ENCODE data around the gene FCGR3A. TPM values are rescaled to one million over a fixed set of nuclear protein-coding genes. Genes with fewer than 3 reads are reported as not detected.
"Not testable (repeated sequence)": the region's sequence is repeated elsewhere in the genome, so short reads cannot be mapped to it uniquely, and the experiment has no call there.

The FCGR3A gene
- total RNA-seq, 2 experiments from 2014 or later: 1.9 to 2.3 TPM

DNA sequence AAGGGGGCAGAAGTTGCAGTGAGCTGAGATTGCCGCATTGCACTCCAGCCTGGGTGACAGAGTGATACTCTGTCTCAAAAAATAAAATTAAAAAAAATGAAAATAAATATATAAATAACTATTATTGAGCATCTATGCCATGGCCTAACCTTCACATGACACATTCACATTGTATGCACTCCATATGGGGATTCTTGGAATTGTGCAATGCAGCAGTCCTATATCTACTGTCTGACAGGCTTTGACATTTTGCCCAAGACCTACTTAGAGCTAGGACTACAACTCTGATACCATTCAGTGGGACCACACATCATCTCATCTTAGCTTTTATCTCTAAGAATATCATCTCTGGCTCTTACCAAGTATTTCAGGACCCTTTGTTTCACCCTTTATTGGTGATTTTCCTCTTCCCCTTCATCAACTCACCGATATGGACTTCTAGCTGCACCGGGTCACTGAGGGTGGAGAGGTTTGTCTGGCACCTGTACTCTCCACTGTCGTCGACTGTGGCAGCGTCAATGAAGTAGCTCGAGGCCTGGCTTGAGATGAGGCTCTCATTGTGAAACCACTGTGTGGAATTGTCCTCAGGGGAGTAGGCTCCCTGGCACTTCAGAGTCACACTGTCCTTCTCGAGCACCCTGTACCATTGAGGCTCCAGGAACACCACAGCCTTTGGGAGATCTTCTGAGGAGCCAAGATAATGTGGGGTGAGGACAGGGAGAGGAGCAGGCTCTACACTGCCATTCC, 1.4 kb downstream of the FCGR3A start:
- H3K9me3 Mint-ChIP-seq; H3K27me3 Mint-ChIP-seq; H3K27ac Mint-ChIP-seq; H3K4me3 Mint-ChIP-seq; POLR2A ChIA-PET; H3K36me3 Mint-ChIP-seq; ATAC-seq (ENCODE audit: low read depth); DNase-seq: not testable (repeated sequence)
- peaks cover 13% of the 10 kb centered on the region for H3K4me1 Mint-ChIP-seq

DNA sequence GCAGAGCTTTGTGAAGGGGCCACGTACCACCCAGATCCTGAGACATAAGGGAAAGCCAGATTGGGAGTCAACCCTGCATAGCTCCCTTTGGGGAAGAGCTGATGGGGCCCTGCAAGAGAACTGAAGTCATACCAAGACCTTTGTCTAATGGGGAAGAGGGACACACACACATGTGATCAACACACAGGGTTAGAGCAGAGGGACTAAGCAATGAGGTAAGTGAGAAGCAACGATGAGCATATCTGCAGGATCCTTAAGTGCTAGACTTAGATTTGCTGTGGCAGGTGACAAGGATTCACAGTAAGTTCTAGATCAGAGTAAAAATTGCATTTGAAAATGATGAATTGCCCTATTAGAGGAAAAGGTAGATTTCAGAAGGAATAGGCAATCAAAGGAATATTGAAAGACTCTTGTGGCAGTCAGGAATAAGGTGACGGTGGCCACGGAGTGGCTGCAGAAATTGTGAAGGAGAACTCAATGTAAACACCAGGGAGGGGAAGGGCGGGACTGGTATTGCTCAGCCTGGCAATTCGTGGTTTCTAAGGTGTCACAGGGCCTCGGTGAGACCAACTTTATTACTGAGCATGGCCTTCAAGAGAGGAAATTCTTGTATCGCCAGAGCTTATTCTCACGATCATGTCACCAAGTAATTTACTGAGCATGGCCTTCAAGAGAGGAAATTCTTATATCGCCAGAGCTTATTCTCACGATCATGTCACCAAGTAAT, 4.5 kb downstream of the FCGR3A start:
- ATAC-seq (ENCODE audit: low read depth); H3K4me3 Mint-ChIP-seq; H3K27me3 Mint-ChIP-seq; H3K36me3 Mint-ChIP-seq; H3K27ac Mint-ChIP-seq; POLR2A ChIA-PET; DNase-seq; H3K9me3 Mint-ChIP-seq: not testable (repeated sequence)
- peaks cover 40% of the 10 kb centered on the region for H3K4me1 Mint-ChIP-seq

DNA sequence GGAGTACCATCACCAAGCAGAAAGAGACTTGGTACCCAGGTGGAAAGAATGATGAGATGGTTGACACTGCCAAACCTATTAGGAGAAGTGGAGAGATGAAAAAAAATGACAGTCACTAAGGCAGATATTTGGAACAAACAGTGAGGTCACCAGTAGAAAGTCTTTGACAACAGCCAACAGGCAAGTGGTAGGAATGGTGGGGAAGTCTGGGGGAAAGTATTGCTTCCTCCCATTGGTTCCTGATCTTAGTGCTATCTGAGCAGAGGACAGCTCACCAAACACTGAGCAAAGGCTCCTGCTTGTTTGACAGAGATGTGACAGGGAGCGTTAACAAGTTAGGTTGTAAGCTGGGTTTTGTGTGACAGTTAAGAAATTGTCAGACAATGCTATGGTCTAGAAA, 6.5 kb downstream of the FCGR3A start:
- POLR2A ChIA-PET; H3K36me3 Mint-ChIP-seq; H3K27me3 Mint-ChIP-seq; DNase-seq; H3K9me3 Mint-ChIP-seq; ATAC-seq (ENCODE audit: low read depth); H3K27ac Mint-ChIP-seq: not testable (repeated sequence)
- H3K4me1 Mint-ChIP-seq: peaks cover 49% of the 10 kb centered on the region
- peak overlapping the region; percentile 1 for H3K4me3 Mint-ChIP-seq

DNA sequence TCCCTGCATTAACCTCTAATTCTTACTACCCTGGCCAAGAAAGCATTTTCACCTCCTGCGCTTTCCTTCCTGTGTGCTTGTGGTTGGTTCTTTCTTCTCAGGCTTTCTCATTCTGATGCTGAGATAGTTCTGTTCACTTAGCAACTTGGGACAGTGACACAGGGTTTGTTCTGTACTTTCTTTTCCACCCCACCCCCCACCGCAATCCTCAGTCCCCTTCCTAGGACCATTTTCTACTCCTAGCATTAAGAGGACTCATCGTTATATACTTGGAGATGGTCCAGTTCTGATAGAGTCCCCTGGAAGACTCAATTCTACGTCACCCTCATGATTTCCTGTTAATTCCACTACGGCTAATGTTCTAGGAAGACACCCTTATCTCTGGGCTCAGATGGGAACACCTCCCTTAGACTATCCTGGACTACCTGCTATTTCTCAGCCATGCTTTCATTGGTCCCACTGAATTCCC, 7.5 kb downstream of the FCGR3A start:
- peaks cover 54% of the 10 kb centered on the region for H3K4me1 Mint-ChIP-seq

DNA sequence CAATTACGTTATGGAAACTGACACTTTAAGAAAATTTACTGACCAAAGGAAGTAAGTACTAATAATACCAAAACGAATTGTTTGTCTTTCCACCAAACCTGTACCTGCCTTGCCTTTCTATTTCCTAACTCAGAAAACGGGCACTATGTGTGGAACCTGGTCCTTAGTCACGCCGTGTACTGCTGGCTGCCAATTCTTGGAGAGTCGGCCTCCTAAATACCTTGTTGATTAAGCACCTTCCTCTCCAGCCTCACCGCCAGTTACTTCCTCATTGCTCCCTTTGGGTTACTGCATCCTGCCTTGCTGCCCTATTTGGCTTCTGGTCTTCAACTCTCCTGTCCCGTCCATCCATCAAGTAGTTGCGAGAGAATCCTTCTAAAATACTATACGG, 9.1 kb downstream of the FCGR3A start:
- H3K4me1 Mint-ChIP-seq: peaks cover 52% of the 10 kb centered on the region
- ATAC-seq (ENCODE audit: low read depth): peak; percentile 21
- H3K4me3 Mint-ChIP-seq: peak overlapping the region; percentile 94
- POLR2A ChIA-PET: interaction anchor here (1.5 to 1.8 kb wide), 2 partner anchors 10 to 198 kb away, joined by 4 to 8 read pairs; no protein-coding TSS in a partner anchor
- H3K27ac Mint-ChIP-seq: peak overlapping the region; percentile 99
- DNase-seq, H3K36me3 Mint-ChIP-seq, H3K27me3 Mint-ChIP-seq, H3K9me3 Mint-ChIP-seq: not testable (repeated sequence)

More for the DNA sequence above, 7.5 kb downstream of the FCGR3A start:
- H3K27me3 Mint-ChIP-seq, DNase-seq, H3K9me3 Mint-ChIP-seq, H3K36me3 Mint-ChIP-seq, POLR2A ChIA-PET: not testable (repeated sequence)
- ATAC-seq (ENCODE audit: low read depth): peak; percentile 71
- Mint-ChIP-seq H3K27ac (peak overlapping the region; percentile 76), H3K4me3 (peak overlapping the region; percentile 70)

DNA sequence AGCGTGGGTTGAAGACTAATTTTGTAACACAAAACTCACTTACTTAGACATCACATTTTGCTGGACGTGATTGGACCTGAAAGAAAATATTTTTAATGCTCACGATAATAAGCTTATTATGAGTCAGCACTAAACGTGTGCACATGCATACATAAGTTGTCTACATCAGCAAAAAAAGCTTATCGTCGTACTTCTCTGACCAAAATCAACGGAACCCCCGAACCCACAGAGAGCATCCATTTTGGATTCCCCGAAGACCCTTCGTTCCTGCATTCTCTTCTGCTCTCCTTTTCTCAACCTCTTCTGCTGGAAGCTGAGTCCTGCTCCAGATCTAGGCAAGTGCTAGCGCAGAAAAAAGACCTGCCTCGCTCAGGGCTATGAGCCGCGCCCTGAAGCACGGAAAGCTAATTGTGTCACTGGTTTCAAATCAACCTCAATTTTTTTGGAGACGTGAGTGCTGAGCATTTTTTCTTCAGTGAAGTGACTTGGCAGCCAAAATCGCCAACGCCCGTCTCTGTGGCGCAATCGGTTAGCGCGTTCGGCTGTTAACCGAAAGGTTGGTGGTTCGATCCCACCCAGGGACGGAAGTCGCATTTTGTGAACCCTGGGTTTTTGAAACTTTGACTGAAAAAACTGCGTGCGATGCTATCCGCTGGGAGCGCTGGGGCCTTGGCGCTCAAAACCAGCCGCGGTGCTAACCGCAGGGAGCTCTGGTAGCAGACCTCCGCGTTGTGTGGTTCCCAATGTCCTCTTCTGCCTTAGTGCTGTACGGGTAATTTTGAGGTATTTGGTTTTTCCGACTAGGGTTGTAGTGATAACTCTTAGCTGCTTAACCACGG, 9.7 kb downstream of the FCGR3A start:
- Mint-ChIP-seq H3K4me3 (peak overlapping the region; percentile 94), H3K4me1 (peaks cover 49% of the 10 kb centered on the region), H3K27ac (peak overlapping the region; percentile 99)
- not testable (repeated sequence) for H3K9me3 Mint-ChIP-seq, H3K36me3 Mint-ChIP-seq, H3K27me3 Mint-ChIP-seq
- peak; percentile 62 for ATAC-seq (ENCODE audit: low read depth)
- DNase-seq: peak; percentile 91
- POLR2A ChIA-PET: interaction anchor here (0.7 to 1.8 kb wide), 4 partner anchors 9 to 199 kb away, joined by 3 to 8 read pairs (median 4); no protein-coding TSS in a partner anchor

DNA sequence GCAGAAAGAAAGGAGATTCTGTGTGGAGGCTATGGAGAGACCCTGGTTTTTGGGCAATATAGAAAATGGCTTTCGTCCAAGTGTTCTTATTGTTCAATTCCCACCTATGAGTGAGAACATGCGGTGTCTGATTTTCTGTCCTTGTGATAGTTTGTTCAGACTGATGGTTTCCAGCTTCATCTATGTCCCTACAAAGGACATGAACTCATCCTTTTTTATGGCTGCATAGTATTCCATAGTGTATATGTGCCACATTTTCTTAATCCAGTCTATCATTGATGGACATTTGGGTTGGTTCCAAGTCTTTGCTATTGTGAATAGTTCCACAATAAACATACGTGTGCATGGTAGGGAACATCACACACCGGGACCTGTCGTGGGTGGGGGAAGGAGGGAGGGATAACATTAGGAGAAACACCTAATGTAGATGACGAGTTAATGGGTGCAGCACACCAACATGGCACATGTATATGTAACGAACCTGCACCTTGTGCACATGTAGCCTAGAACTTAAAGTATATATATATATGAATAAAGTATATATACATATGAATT, 10.6 kb downstream of the FCGR3A start:
- not testable (repeated sequence) for H3K36me3 Mint-ChIP-seq, H3K27ac Mint-ChIP-seq
- H3K4me3 Mint-ChIP-seq: peak overlapping the region; percentile 94

DNA sequence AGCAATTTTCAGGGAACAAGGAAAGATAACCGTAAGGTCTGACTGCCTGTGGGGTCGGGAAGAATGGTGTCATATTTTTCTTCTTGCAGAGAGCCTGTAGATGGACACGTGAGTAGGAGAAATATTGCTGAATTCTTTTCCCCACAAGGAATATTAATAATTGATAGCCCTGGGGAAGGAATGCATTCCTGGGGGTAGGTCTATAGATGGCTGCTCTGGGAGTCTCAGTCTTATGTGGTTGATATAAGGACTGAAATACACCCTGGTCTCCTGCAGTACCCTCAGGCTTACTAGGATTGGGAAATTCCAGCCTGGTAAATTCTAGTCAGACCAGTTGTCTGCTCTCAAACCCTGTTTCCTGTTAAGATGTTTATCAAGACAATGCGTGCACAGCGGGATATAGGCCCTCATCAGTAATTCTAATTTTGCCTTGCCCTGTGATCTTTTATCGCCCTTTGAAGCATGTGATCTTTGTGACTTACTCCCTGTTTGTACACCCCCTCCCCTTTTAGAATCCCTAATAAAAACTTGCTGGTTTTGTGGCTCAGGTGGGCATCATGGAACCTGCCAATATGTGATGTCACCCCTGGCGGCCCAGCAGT, 12.4 kb downstream of the FCGR3A start:
- H3K27ac Mint-ChIP-seq; DNase-seq; H3K9me3 Mint-ChIP-seq; H3K27me3 Mint-ChIP-seq; H3K4me3 Mint-ChIP-seq; ATAC-seq (ENCODE audit: low read depth); POLR2A ChIA-PET; H3K36me3 Mint-ChIP-seq: not testable (repeated sequence)
- H3K4me1 Mint-ChIP-seq: peaks cover 39% of the 10 kb centered on the region

More for the DNA sequence above, 10.6 kb downstream of the FCGR3A start:
- H3K4me1 Mint-ChIP-seq: peaks cover 49% of the 10 kb centered on the region
- not testable (repeated sequence) for H3K9me3 Mint-ChIP-seq; H3K27me3 Mint-ChIP-seq; ATAC-seq (ENCODE audit: low read depth); DNase-seq
- POLR2A ChIA-PET: interaction anchor here (0.7 to 1.8 kb wide), 4 partner anchors 8 to 200 kb away, joined by 3 to 8 read pairs (median 4); no protein-coding TSS in a partner anchor

DNA sequence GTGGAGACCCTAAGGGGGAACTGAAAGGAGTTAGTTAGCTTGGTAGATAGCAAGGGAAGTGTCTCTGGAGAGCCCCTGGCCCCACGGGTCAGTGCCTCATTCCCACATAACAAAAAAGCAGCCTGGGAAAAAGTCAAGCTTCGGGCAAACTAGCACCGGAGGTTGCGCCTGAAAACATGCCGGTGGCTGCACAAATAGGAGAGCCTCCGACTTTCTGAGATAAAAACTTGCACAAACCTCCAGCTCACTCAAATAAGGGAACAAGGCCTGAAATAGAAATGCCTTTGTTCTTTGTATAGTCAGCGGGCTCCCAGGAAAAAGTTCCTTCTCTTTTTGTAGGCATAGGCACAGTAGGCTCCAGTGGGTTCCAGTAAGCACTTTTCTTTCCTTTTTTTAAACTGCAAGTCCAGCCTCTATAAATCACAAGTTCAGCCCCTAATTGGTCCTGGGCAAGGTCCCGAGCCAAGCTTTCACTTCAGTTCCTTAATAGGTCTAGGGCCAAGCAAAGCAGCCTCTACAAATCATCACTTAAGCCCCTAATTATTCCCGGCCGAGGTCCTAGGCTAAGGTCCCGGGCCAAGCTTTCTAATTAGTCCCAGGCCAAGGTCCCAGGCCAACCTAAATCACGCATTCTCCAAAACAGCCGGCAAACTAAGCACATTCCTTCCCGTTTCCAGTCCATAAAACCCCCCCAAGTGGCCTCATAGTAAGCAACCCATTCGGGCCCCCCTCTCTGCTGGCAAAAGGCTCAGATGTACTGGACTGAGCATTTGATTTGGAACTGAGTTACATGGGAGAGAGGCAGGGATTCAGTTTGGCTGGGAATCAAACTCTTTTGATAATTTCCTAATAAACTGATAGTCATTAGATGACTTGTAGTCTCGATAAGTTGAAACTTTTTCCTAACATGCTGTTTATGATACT, 16.7 kb downstream of the FCGR3A start:
- peaks cover 24% of the 10 kb centered on the region for H3K4me1 Mint-ChIP-seq
- ATAC-seq (ENCODE audit: low read depth); H3K27ac Mint-ChIP-seq; H3K27me3 Mint-ChIP-seq; H3K9me3 Mint-ChIP-seq; H3K36me3 Mint-ChIP-seq; H3K4me3 Mint-ChIP-seq; DNase-seq: not testable (repeated sequence)
- POLR2A ChIA-PET: interaction anchor here (1.8 kb wide), 1 partner anchor 194 kb away, joined by 4 read pairs; no protein-coding TSS in a partner anchor

DNA sequence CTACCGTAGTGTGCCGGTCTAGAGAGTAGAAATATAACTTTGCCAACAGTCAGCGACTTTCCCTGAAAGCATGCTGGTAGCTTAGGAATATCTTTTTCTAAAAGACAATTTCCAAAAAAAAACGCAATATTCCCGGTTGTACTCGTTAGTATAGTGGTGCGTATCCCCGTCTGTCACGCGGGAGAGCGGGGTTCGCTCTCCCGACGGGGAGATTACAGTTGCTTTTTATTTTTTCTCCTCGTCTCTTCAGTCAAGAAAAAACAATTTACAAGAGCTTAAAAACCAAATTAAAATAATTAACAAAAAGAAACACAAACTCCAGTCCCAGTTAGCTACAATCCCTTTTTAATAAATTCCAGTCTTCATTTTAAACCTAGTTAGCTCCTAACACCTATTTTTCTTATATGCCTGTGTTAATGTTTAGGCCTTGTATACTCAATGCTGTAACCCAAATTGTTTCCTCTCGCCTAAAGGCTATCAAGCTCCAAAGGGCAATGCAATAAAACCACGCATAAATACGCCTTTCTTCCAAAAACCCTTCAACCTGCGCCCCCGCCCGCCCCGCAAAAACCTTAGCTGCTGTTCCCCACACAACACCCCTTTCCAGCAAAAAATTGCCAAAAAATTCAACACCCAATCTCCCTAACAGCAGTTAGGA, 17.5 kb downstream of the FCGR3A start:
- DNase-seq: no peak
- no peaks in the 10 kb centered on the region for H3K9me3 Mint-ChIP-seq
- POLR2A ChIA-PET: interaction anchor here (1.8 kb wide), 1 partner anchor 195 kb away, joined by 4 read pairs; no protein-coding TSS in a partner anchor
- peak overlapping the region; percentile 44 for H3K27ac Mint-ChIP-seq
- peaks cover 19% of the 10 kb centered on the region for H3K4me1 Mint-ChIP-seq
- peaks cover 5% of the 10 kb centered on the region for H3K27me3 Mint-ChIP-seq
- peak overlapping the region; percentile 27 for H3K4me3 Mint-ChIP-seq
- ATAC-seq (ENCODE audit: low read depth): no peak
- no peaks in the 10 kb centered on the region for H3K36me3 Mint-ChIP-seq
